HepG2 (cell line): ENCODE results near the gene SCT. TPM values are rescaled to one million over a fixed set of nuclear protein-coding genes. Genes with fewer than 3 reads are reported as not detected.
A peak's percentile ranks its signal among the peaks of the same experiment; 100 is the strongest.

Experiments
- ATAC-seq: fragments of 200-7000 bp; cut with Tn5 transposase; 3 replicates; pipeline ENCODE4 v1.9.1; 2020; ENCODE audit warnings: mild to moderate bottlenecking, moderate library complexity
- BruUV-seq: library from RNA; stranded (reverse); fragments of 400-500 nt; replicated peaks from 2 replicates; lab custom pipeline; 2021; lab: Mats Ljungman, UMichigan
- CTCF ChIA-PET: fragments of 300-600 bp; formaldehyde crosslinking; extraction: SDS; loops from one replicate; lab custom pipeline; 2021; ENCODE audit warnings: low total read pairs, inconsistent platforms, low intra/inter-chr PET ratio; lab: Yijun Ruan, JAX
- POLR2A ChIA-PET: fragments of 350-600 bp; sonication (Branson Sonifier 250); formaldehyde crosslinking; loops from one replicate; lab custom pipeline; 2020; ENCODE audit warnings: antibody characterized with exemption, inconsistent platforms; lab: Yijun Ruan, JAX
- DNase-seq: peaks from one replicate; pipeline ENCODE4 v3.0.0-alpha.2; 2015; ENCODE audit warnings: low spot score
- FAIRE-seq: peaks from 3 replicates; lab custom pipeline; 2011; peaks lifted over from hg19 to GRCh38; lab: Jason Lieb, UNC
- H2AFZ ChIP-seq: one replicate; pipeline ENCODE4 v1.6.1; 2011; ENCODE audit warnings: low read length, inconsistent platforms
- H3K27ac ChIP-seq: fragments of 300-600 bp; 3 replicates; pipeline ENCODE4 v1.8.0; 2011; ENCODE audit warnings: mixed run types, mild to moderate bottlenecking, mixed read lengths, low read length, inconsistent platforms; ENCODE audit not compliant: insufficient read depth; ENCODE audit errors: extremely low read length
- H3K27me3 ChIP-seq, 2 experiments: fragments of 200-600 bp in 1 of 2; 2 replicates in 1 of 2; 3 replicates in 1 of 2; pipeline versions ENCODE4 v1.6.0 to v1.8.0; 2011; ENCODE audit warnings: low read length in 2 of 2, mild to moderate bottlenecking in 2 of 2, moderate library complexity in 2 of 2, inconsistent platforms in 1 of 2; ENCODE audit not compliant: insufficient read depth in 2 of 2, control insufficient read depth in 1 of 2
- H3K36me3 ChIP-seq, 2 experiments: fragments of 200-600 bp in 1 of 2; replicated peaks in 1 of 2; 2 replicates in 1 of 2; 3 replicates in 1 of 2; pipeline versions ENCODE4 v1.5.1 to v1.8.0; 2011; ENCODE audit warnings: low read length in 2 of 2, inconsistent platforms in 1 of 2; ENCODE audit not compliant: insufficient read depth in 2 of 2, control insufficient read depth in 1 of 2
- H3K4me1 ChIP-seq: 2 replicates; pipeline ENCODE4 v1.5.1; 2012; ENCODE audit warnings: low read length, inconsistent platforms; ENCODE audit not compliant: insufficient read depth
- H3K4me2 ChIP-seq: 2 replicates; pipeline ENCODE4 v1.6.0; 2011; ENCODE audit warnings: low read depth, low read length, inconsistent platforms
- H3K4me3 ChIP-seq, 3 experiments: fragments of 200-600 bp in 1 of 3; sonication (generic), shearing (Covaris generic) in 1 of 3; replicated peaks in 1 of 3; 2 replicates each; pipeline ENCODE4 v1.5.1; 2011 to 2016; ENCODE audit warnings: low read length in 3 of 3, inconsistent platforms in 2 of 3, low read depth in 2 of 3, mild to moderate bottlenecking in 2 of 3, control low read depth in 1 of 3, mixed read lengths in 1 of 3; ENCODE audit not compliant: insufficient read depth in 1 of 3
- H3K79me2 ChIP-seq: one replicate; pipeline ENCODE4 v1.6.1; 2011; ENCODE audit warnings: low read length, inconsistent platforms; ENCODE audit not compliant: insufficient read depth
- H3K9ac ChIP-seq: 2 replicates; pipeline ENCODE4 v1.6.0; 2011; ENCODE audit warnings: mild to moderate bottlenecking, low read depth, low read length, inconsistent platforms; ENCODE audit not compliant: insufficient read depth
- H3K9me3 ChIP-seq: 2 replicates; pipeline ENCODE4 v1.5.1; 2012; ENCODE audit warnings: mild to moderate bottlenecking, low read length
- H4K20me1 ChIP-seq: 2 replicates; pipeline ENCODE4 v1.6.0; 2011; ENCODE audit warnings: inconsistent platforms, mild to moderate bottlenecking, low read length, moderate library complexity; ENCODE audit not compliant: insufficient read depth
- BCL3 ChIP-seq: sonication (generic); formaldehyde crosslinking; IDR thresholded peaks from 2 replicates; pipeline ENCODE4 v1.5.1; 2020; ENCODE audit warnings: mild to moderate bottlenecking, missing genetic modification reagents, moderate library complexity
- ZHX2 ChIP-seq, 2 experiments: sonication (generic) in 1 of 2; formaldehyde crosslinking in 1 of 2; IDR thresholded peaks; 2 replicates each; pipeline versions ENCODE4 v1.6.1 to v1.9.0; 2014 to 2022; ENCODE audit warnings: antibody characterized with exemption in 1 of 2, borderline replicate concordance in 1 of 2, inconsistent platforms in 1 of 2, low read depth in 1 of 2, missing genetic modification reagents in 1 of 2
- ZNF883 ChIP-seq: sonication (generic); formaldehyde crosslinking; IDR thresholded peaks from 2 replicates; pipeline ENCODE4 v1.5.1; 2020; ENCODE audit warnings: mild to moderate bottlenecking, missing genetic modification reagents; ENCODE audit errors: not compliant biosample characterization
- WGBS: methylation state at CpG from one replicate; pipeline ENCODE4 v1.1.6; 2017; ENCODE audit warnings: low lambda C conversion rate; 5-methylcytosine and 5-hydroxymethylcytosine counted together
- in situ Hi-C: cut with HindIII; loops from 2 replicates; pipeline ENCODE4 v1.10.0; 2017; ENCODE audit warnings: low pct_unique_long_range_greater_than_20kb; ENCODE audit not compliant: extremely low pct_ligation_motif_present
- intact Hi-C: fragments of 100-400 bp; cut with micrococcal nuclease; formaldehyde crosslinking; loops from one replicate; pipeline ENCODE4 v1.10.0; 2022; ENCODE audit not compliant: unreplicated experiment
- polyA plus RNA-seq, 8 experiments: library from polyadenylated mRNA; depleted of rRNA in 3 of 8; stranded (reverse) in 7 of 8; unstranded in 1 of 8; fragments of >200 nt; fragmentation: Illumina TruSeq in 4 of 8; extraction: Trizol in 4 of 8; gene quantifications; 2 replicates each; pipeline versions ENCODE4 v1.2.1 to v1.2.3, GENCODE V29; 2011 to 2016; ENCODE audit warnings: low read depth in 4 of 8, missing spikeins in 1 of 8, mixed read lengths in 1 of 8; ENCODE audit not compliant: insufficient read depth in 1 of 8
- total RNA-seq, 5 experiments: library from RNA; depleted of rRNA; stranded (reverse); fragments of >200 nt; fragmentation: Illumina TruSeq; extraction: Trizol; gene quantifications; 2 replicates each; pipeline ENCODE4 v1.2.3, GENCODE V29; 2016; ENCODE audit warnings: low read depth in 1 of 5

The SCT gene
- total and polyA plus RNA-seq, 2 of the 13 experiments (the other 11 are each of a cell fraction or from before 2014, with no cell fraction given), result not detected

- TF ChIP-seq ZHX2 (IDR thresholded peaks at IDR 0.05; ENCODE audit: low read depth) (no peak), ZHX2 (CRISPR knock-in tag; IDR thresholded peaks at IDR 0.05; ENCODE audit: borderline replicate concordance) (no peak)
Observed at GRCh38 chr11:593347-593746, 33.6 kb downstream of the SCT start (continued).

GRCh38 chr11:592918-593317 lies 34.1 kb downstream of the SCT start:
- peaks cover 25% of the 10 kb centered on the region for H3K79me2 ChIP-seq
- H3K36me3 ChIP-seq, result peaks cover 44 to 84% of the 10 kb centered on the region in 2 experiments
- DNase-seq (no peak), ATAC-seq (no peak), FAIRE-seq (no peak)
- in situ Hi-C loops, result no loop called here
- ChIA-PET CTCF (no interaction called here), POLR2A (no interaction called here)
- BruUV-seq, result no TSS peak
- H3K4me3 ChIP-seq, result no peak overlapping the region
- no peaks in the 10 kb centered on the region for H3K27me3 ChIP-seq
- no peak overlapping the region for H3K27ac ChIP-seq
- H4K20me1 ChIP-seq, result peaks cover 11% of the 10 kb centered on the region; the same call in 1 of the 2 replicates
- no peak overlapping the region for H3K4me2 ChIP-seq
- WGBS, result 98% methylated on average over 10 of the region's 10 CpGs
- no peak overlapping the region for H3K9ac ChIP-seq
- peaks cover 22% of the 10 kb centered on the region for H3K4me1 ChIP-seq
- peak; percentile 9 for TF ChIP-seq ZNF883
- no peak for TF ChIP-seq BCL3 (CRISPR knock-in tag)
- no peaks in the 10 kb centered on the region for H3K9me3 ChIP-seq
- intact Hi-C loops, result no loop called here
- H2AFZ ChIP-seq, result no peak overlapping the region
